Cardiac muscle cell (in vitro differentiated cells and primary cell): ENCODE data around the gene ERO1B. TPM values are rescaled to one million over a fixed set of nuclear protein-coding genes. Genes with fewer than 3 reads are reported as not detected.
"Not testable (repeated sequence)": the region's sequence is repeated elsewhere in the genome, so short reads cannot be mapped to it uniquely, and the experiment has no call there.

ENCODE experiments used
- DNase-seq, 2 donors: peaks; one replicate each; pipeline versions ENCODE4 v3.0.0 to v3.0.0-alpha.2; 2010 to 2017; ENCODE audit warnings: low read depth in 1 of 2, low spot score in 1 of 2
- H3K27ac ChIP-seq: fragments of 200-600 bp; sonication (generic); 2 replicates; pipeline ENCODE4 v1.5.1; 2016
- H3K27me3 ChIP-seq: fragments of 200-600 bp; sonication (generic); 2 replicates; pipeline ENCODE4 v1.6.0; 2016; ENCODE audit warnings: control low read depth
- H3K36me3 ChIP-seq: fragments of 200-600 bp; sonication (generic); 2 replicates; pipeline ENCODE4 v1.5.1; 2016; ENCODE audit warnings: control low read depth
- H3K4me1 ChIP-seq: fragments of 200-600 bp; sonication (generic); 2 replicates; pipeline ENCODE4 v1.8.1; 2017; ENCODE audit warnings: low read depth, mild to moderate bottlenecking, mixed run types
- H3K4me3 ChIP-seq: fragments of 200-600 bp; sonication (generic); 2 replicates; pipeline ENCODE4 v1.5.1; 2016; ENCODE audit warnings: mild to moderate bottlenecking
- H3K9me3 ChIP-seq: fragments of 200-600 bp; sonication (generic); 2 replicates; pipeline ENCODE4 v1.5.1; 2017; ENCODE audit warnings: low read depth, mild to moderate bottlenecking, control low read depth
- polyA plus RNA-seq: library from polyadenylated mRNA; unstranded; fragments of >200 nt; fragmentation: Nextera tagmentation; extraction: Ambion mirVana; gene quantifications from 2 replicates; pipeline ENCODE4 v1.2.1, GENCODE V29; 2016
- total RNA-seq: library from RNA; depleted of rRNA; stranded (reverse); fragments of >200 nt; gene quantifications from 2 replicates; pipeline ENCODE4 v1.2.3, GENCODE V29; 2016
- TF ChIP-seq, protein P1 (sequence below): IDR thresholded peaks from 2 replicates; pipeline ENCODE4 v1.5.1; 2012; ENCODE audit warnings: low read depth, mild to moderate bottlenecking, low read length

Gene ERO1B
- total and polyA plus RNA-seq, 2 experiments from 2014 or later = 2.2 to 2.7 TPM

DNA sequence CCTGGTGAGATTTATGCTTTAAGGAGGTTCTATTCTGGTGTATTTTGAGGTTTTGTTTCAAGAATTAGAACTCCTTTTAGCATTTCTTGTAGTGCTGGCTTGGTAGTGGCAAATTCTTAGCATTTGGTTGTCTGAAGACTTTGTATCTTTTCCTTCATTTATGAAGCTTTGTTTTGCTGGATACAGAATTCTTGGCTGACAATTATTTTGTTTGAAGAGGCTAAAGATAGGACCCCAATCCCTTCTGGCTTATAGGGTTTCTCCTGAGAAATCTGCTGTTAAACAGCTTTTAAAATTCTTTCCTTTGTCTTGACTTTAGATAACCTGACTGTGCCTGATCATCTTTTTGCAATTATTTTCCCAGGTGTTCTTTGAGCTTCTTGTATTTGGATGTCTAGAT, 80.8 kb downstream of the ERO1B start:
- H3K36me3 ChIP-seq = no peaks in the 10 kb centered on the region
- TF ChIP-seq, protein P1, sequence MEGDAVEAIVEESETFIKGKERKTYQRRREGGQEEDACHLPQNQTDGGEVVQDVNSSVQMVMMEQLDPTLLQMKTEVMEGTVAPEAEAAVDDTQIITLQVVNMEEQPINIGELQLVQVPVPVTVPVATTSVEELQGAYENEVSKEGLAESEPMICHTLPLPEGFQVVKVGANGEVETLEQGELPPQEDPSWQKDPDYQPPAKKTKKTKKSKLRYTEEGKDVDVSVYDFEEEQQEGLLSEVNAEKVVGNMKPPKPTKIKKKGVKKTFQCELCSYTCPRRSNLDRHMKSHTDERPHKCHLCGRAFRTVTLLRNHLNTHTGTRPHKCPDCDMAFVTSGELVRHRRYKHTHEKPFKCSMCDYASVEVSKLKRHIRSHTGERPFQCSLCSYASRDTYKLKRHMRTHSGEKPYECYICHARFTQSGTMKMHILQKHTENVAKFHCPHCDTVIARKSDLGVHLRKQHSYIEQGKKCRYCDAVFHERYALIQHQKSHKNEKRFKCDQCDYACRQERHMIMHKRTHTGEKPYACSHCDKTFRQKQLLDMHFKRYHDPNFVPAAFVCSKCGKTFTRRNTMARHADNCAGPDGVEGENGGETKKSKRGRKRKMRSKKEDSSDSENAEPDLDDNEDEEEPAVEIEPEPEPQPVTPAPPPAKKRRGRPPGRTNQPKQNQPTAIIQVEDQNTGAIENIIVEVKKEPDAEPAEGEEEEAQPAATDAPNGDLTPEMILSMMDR = no peak
- no peaks in the 10 kb centered on the region for H3K27me3 ChIP-seq
- H3K4me3 ChIP-seq = no peak overlapping the region
- H3K9me3 ChIP-seq = no peaks in the 10 kb centered on the region
- no peaks in the 10 kb centered on the region for H3K4me1 ChIP-seq
- DNase-seq = no peak
- H3K27ac ChIP-seq = no peak overlapping the region

DNA sequence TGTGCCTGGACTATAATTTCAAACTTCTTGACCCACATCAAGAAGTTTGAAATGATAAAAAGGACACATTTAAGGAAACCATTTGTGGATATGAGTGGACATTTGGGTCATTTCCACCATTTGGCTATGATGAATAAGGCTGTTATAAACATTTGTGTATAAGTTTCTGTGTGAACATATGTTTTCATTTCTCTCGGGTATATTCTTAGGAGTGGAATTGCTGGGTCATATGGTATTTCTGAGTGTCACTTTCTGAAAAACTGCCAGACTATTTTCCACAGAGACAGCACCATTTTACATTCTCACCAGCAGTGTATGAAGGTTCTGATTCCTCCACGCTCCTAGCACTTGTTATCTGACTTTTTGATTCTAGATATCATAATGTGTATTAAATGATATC, 88.6 kb downstream of the ERO1B start:
- Histone ChIP-seq H3K9me3 (no peaks in the 10 kb centered on the region), H3K27ac (no peak overlapping the region), H3K4me3 (no peak overlapping the region), H3K4me1 (no peaks in the 10 kb centered on the region), H3K36me3 (no peaks in the 10 kb centered on the region), H3K27me3 (no peaks in the 10 kb centered on the region)
- no peak for DNase-seq
- TF ChIP-seq, protein P1 = no peak

DNA sequence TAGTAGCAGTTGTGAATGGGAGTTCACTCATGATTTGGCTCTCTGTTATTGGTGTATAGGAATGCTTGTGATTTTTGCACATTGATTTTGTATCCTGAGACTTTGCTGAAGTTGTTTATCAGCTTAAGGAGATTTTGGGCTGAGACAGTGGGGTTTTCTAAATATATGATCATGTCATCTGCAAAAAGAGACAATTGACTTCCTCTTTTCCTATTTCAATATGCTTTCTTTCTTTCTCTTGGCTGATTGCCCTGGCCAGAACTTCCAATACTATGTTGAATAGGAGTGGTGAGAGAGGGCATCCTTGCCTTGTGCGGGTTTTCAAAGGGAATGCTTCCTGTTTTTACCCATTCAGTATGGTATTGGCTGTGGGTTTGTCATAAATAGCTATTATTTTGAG, 93.7 kb downstream of the ERO1B start:
- not testable (repeated sequence) for H3K4me3 ChIP-seq, H3K4me1 ChIP-seq, H3K36me3 ChIP-seq, H3K9me3 ChIP-seq, DNase-seq, H3K27me3 ChIP-seq, H3K27ac ChIP-seq

DNA sequence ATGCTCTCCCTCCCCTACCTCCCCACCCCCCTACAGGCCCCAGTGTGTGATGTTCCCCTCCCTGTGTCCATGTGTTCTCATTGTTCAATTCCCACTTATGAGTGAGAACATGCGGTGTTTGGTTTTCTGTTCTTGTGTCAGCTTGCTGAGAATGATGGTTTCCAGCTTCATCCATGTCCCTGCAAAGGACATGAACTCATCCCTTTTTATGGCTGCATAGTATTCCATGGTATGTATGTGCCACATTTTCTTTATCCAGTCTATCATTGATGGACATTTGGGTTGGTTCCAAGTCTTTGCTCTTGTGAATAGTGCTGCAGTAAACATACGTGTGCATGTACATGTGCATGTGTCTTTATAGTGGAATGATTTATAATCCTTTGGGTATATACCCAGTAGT, 95.3 kb downstream of the ERO1B start:
- H3K4me1 ChIP-seq, H3K4me3 ChIP-seq, H3K36me3 ChIP-seq, DNase-seq, H3K27ac ChIP-seq, H3K9me3 ChIP-seq, H3K27me3 ChIP-seq: not testable (repeated sequence)

DNA sequence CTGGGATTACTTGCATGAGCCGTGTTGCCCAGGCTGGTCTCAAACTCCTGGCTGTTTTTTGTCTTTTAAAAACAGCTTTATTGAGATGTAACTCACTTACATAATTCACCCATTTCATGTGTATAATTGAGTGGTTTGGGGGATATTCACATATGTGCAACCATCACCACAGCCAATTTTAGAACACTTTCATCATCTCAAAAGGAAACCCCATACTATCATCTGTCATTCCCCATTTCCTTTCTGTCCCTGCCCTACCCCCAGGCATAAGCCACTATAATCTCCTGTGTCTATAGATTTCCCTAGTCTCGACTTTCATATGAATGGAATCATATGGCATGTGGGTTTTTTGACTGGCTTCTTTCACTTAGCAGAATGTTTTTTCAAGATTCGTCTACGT, 96.1 kb downstream of the ERO1B start:
- Histone ChIP-seq H3K9me3 (no peaks in the 10 kb centered on the region), H3K4me1 (no peaks in the 10 kb centered on the region), H3K27me3 (no peaks in the 10 kb centered on the region), H3K4me3 (no peak overlapping the region), H3K36me3 (no peaks in the 10 kb centered on the region), H3K27ac (no peak overlapping the region)
- TF ChIP-seq, protein P1 = no peak
- no peak for DNase-seq

DNA sequence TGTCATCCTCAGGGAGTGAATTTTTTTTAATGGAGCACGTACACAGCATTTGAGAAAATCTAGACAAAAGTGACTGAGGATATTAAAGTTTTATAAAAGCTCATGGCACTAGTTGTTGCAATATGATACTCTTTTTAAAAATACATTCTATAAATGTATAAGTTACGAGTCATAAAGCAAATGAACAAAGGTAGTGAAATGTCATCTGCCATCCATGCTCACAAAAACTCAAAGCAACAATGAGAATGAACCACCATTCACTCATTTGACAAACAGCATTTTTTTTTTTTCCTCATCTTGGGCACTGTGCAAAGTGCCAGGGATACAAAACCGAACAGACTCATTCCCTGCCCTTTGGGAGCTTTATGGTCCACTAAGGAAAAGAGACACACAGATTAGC, 100.7 kb downstream of the ERO1B start:
- no peaks in the 10 kb centered on the region for H3K36me3 ChIP-seq
- no peak for DNase-seq
- H3K27me3 ChIP-seq = no peaks in the 10 kb centered on the region
- TF ChIP-seq, protein P1 = no peak
- no peaks in the 10 kb centered on the region for H3K4me1 ChIP-seq
- no peak overlapping the region for H3K4me3 ChIP-seq
- no peaks in the 10 kb centered on the region for H3K9me3 ChIP-seq
- no peak overlapping the region for H3K27ac ChIP-seq

DNA sequence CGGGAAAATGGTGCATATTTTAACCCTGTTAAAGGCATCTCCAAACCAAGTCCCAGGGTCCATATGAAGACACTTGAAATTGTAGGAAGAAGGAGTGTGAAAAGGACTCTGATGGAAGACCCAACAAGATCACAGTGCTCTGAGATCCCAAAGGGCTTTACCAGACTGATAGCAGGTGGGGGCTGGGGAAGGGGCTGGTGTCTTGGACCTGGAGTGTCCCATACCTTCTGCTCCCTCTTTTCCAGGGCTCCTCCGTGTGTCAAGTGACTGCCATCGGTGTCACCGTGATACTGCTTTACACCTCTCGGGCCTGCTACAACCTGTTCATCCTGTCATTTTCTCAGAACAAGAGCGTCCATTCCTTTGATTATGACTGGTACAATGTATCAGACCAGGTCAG, 102.1 kb downstream of the ERO1B start:
- Histone ChIP-seq H3K4me3 (no peak overlapping the region), H3K9me3 (no peaks in the 10 kb centered on the region), H3K36me3 (no peaks in the 10 kb centered on the region), H3K27ac (no peak overlapping the region), H3K4me1 (no peaks in the 10 kb centered on the region), H3K27me3 (no peaks in the 10 kb centered on the region)
- DNase-seq = no peak
- TF ChIP-seq, protein P1 = no peak
